K562 (cell line): Measurements from ENCODE around the gene TRIM38. TPM values are rescaled to one million over a fixed set of nuclear protein-coding genes. Genes with fewer than 3 reads are reported as not detected.

Experiments
- BCOR ChIP-seq: fragments of 450-650 bp; IDR thresholded peaks from 2 replicates; pipeline ENCODE4 v1.6.1; 2016
- CHD1 ChIP-seq: fragments of 200-600 bp; sonication (generic); IDR thresholded peaks from one replicate; pipeline ENCODE4 v1.6.1; 2012; ENCODE audit warnings: mild to moderate bottlenecking, moderate library complexity, low read length, inconsistent platforms
- CSDE1 ChIP-seq, 2 experiments: fragments of 450-650 bp; IDR thresholded peaks; 2 replicates each; pipeline ENCODE4 v1.6.1; 2016; ENCODE audit warnings: mild to moderate bottlenecking in 1 of 2
- DMBX1 ChIP-seq: fragments of 250-450 bp; sonication (Bioruptor Pico); IDR thresholded peaks from 2 replicates; pipeline ENCODE4 v1.8.0; 2022; ENCODE audit warnings: inconsistent platforms, mild to moderate bottlenecking, moderate library complexity, borderline replicate concordance
- ERF ChIP-seq: fragments of 450-650 bp; formaldehyde crosslinking; IDR thresholded peaks from 2 replicates; pipeline ENCODE4 v1.4.0; 2020; ENCODE audit warnings: mild to moderate bottlenecking, mixed read lengths
- FUS ChIP-seq: fragments of 200-400 bp; formaldehyde crosslinking; optimal IDR thresholded peaks from 2 replicates; pipeline ENCODE3; 2017; ENCODE audit warnings: low read depth, low read length
- GABPA ChIP-seq: fragments of 200-800 bp; sonication (Bioruptor generic); conservative IDR thresholded peaks from 2 replicates; pipeline ENCODE4 v1.6.1; 2016; ENCODE audit warnings: low read depth, missing genetic modification characterization, missing compliant biosample characterization
- KAT8 ChIP-seq: fragments of 450-650 bp; IDR thresholded peaks from 2 replicates; pipeline ENCODE4 v1.6.1; 2016; ENCODE audit warnings: low read depth, mild to moderate bottlenecking
- KLF6 ChIP-seq: fragments of 250-450 bp; sonication (Bioruptor Pico); IDR thresholded peaks from 2 replicates; pipeline ENCODE4 v1.4.0; 2020; ENCODE audit warnings: mild to moderate bottlenecking, moderate library complexity, borderline replicate concordance
- LARP7 ChIP-seq: fragments of 450-650 bp; IDR thresholded peaks from 2 replicates; pipeline ENCODE4 v1.6.1; 2016
- NR3C1 ChIP-seq: sonication (generic); formaldehyde crosslinking; IDR thresholded peaks from 2 replicates; pipeline ENCODE4 v1.8.1; 2022; ENCODE audit warnings: missing genetic modification reagents
- PHTF2 ChIP-seq: fragments of 250-450 bp; sonication (Bioruptor Pico); IDR thresholded peaks from 2 replicates; pipeline ENCODE4 v1.5.0; 2021; ENCODE audit warnings: mild to moderate bottlenecking
- POLR2A ChIP-seq: fragments of 450-650 bp; conservative IDR thresholded peaks from 2 replicates; pipeline ENCODE4 v1.6.1; 2016
- POLR3A ChIP-seq: IDR thresholded peaks from 2 replicates; pipeline ENCODE4 v1.6.1; 2011; ENCODE audit warnings: borderline replicate concordance, mild to moderate bottlenecking, moderate library complexity; ENCODE audit not compliant: insufficient read length, insufficient read depth; ENCODE audit errors: extremely low read depth
- SETDB1 ChIP-seq: IDR thresholded peaks from one replicate; pipeline ENCODE4 v1.6.1; 2012; ENCODE audit warnings: low read length, control low read depth, inconsistent platforms
- SMAD3 ChIP-seq: fragments of 450-650 bp; formaldehyde crosslinking; conservative IDR thresholded peaks from 2 replicates; pipeline ENCODE4 v1.4.0; 2020; ENCODE audit warnings: mild to moderate bottlenecking
- ZNF146 ChIP-seq: IDR thresholded peaks from one replicate; pipeline ENCODE4 v1.6.1; 2018; ENCODE audit warnings: missing compliant biosample characterization; ENCODE audit not compliant: unreplicated experiment
- ZNF696 ChIP-seq: fragments of 250-450 bp; sonication (Bioruptor Pico); conservative IDR thresholded peaks from 2 replicates; pipeline ENCODE4 v1.4.0; 2020; ENCODE audit warnings: mild to moderate bottlenecking, moderate library complexity
- polyA plus RNA-seq, 8 experiments: library from polyadenylated mRNA; depleted of rRNA in 4 of 8; stranded (reverse) in 5 of 8; unstranded in 3 of 8; fragments of >200 nt; fragmentation: Nextera tagmentation in 2 of 8; fragmentation: Illumina TruSeq in 1 of 8; extraction: Ambion mirVana in 2 of 8; extraction: Trizol in 1 of 8; gene quantifications; 2 replicates each; pipeline versions ENCODE4 v1.2.1 to v1.2.3, GENCODE V29; 2011 to 2014; ENCODE audit warnings: inconsistent platforms in 1 of 8, missing spikeins in 1 of 8
- total RNA-seq, 7 experiments: library from RNA; depleted of rRNA in 6 of 7; stranded (reverse); fragments of >200 nt in 6 of 7; fragmentation: Illumina TruSeq in 2 of 7; extraction: Trizol in 2 of 7; gene quantifications; 2 replicates each; pipeline versions ENCODE4 v1.2.1 to v1.2.3, GENCODE V29; 2011 to 2021; ENCODE audit warnings: low replicate concordance in 1 of 7
- TF ChIP-seq, protein P1 (sequence below): sonication (generic); formaldehyde crosslinking; IDR thresholded peaks from 2 replicates; pipeline ENCODE4 v1.8.1; 2023; ENCODE audit warnings: mild to moderate bottlenecking, missing genetic modification reagents
- TF ChIP-seq, protein P2 (sequence below): IDR thresholded peaks from 3 replicates; pipeline ENCODE4 v1.6.1; 2011; ENCODE audit warnings: borderline replicate concordance, mild to moderate bottlenecking; ENCODE audit not compliant: insufficient read length, insufficient read depth
- TF ChIP-seq, protein P3 (sequence below): sonication (generic); formaldehyde crosslinking; IDR thresholded peaks from 2 replicates; pipeline ENCODE4 v1.5.0; 2020; ENCODE audit warnings: missing genetic modification reagents
- TF ChIP-seq, protein P4 (sequence below): fragments of 250-450 bp; sonication (Bioruptor Pico); IDR thresholded peaks from 2 replicates; pipeline ENCODE4 v1.5.1; 2021; ENCODE audit warnings: mild to moderate bottlenecking
- TF ChIP-seq, protein P5 (sequence below), 2 experiments: fragments of 450-650 bp in 1 of 2; sonication (generic) in 1 of 2; formaldehyde crosslinking in 1 of 2; IDR thresholded peaks in 1 of 2; conservative IDR thresholded peaks in 1 of 2; 2 replicates each; pipeline versions ENCODE4 v1.6.1 to v1.8.1; 2016 to 2023; ENCODE audit warnings: mild to moderate bottlenecking in 2 of 2, moderate library complexity in 2 of 2, inconsistent platforms in 1 of 2, missing genetic modification reagents in 1 of 2

Gene TRIM38
- total and polyA plus RNA-seq, 9 of the 15 experiments (the other 6 are each of a cell fraction or from before 2014, with no cell fraction given), result 1.7 to 6.7 (median 6.3) TPM

DNA sequence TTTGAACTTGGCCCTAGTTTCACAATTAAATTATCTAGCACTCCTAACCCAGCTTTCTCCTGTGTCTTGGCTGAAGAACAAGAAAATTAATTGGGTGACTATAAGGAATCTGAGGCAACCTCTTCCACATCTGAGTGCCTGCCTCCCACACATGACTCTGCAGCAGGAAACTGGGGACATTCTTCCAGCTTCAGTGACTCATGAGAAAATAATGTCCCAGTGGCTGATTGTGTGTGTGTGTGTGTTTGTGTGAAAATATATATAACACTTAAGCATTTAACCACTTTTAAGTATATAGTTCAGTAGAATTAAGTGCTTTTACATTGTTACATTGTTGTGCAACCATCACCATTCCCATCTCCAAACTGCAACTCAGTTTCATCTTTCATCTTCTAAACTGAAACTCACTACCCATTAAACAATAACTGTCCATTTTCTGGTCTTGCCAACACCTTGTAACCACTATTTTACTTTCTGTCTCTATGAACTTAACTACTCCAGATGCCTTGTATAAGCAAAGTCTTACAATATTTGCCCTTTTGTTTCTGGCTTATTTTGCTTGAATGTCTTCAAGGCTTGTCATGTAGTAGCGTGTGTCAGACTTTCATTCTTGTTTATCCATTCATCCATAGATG is 8.7 kb downstream of the TRIM38 start (continued):
- no peak for TF ChIP-seq BCOR
- TF ChIP-seq ERF, result no peak
- no peak for TF ChIP-seq SMAD3 (CRISPR knock-in tag)
- no peak for TF ChIP-seq KAT8
- no peak for TF ChIP-seq PHTF2 (CRISPR knock-in tag)
- TF ChIP-seq CHD1, result no peak
- no peak for TF ChIP-seq KLF6 (CRISPR knock-in tag)
- no peak for TF ChIP-seq NR3C1 (CRISPR knock-in tag)
- TF ChIP-seq, protein P1, sequence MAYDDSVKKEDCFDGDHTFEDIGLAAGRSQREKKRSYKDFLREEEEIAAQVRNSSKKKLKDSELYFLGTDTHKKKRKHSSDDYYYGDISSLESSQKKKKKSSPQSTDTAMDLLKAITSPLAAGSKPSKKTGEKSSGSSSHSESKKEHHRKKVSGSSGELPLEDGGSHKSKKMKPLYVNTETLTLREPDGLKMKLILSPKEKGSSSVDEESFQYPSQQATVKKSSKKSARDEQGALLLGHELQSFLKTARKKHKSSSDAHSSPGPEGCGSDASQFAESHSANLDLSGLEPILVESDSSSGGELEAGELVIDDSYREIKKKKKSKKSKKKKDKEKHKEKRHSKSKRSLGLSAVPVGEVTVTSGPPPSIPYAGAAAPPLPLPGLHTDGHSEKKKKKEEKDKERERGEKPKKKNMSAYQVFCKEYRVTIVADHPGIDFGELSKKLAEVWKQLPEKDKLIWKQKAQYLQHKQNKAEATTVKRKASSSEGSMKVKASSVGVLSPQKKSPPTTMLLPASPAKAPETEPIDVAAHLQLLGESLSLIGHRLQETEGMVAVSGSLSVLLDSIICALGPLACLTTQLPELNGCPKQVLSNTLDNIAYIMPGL, result no peak
- no peak for TF ChIP-seq FUS
- TF ChIP-seq, protein P2, sequence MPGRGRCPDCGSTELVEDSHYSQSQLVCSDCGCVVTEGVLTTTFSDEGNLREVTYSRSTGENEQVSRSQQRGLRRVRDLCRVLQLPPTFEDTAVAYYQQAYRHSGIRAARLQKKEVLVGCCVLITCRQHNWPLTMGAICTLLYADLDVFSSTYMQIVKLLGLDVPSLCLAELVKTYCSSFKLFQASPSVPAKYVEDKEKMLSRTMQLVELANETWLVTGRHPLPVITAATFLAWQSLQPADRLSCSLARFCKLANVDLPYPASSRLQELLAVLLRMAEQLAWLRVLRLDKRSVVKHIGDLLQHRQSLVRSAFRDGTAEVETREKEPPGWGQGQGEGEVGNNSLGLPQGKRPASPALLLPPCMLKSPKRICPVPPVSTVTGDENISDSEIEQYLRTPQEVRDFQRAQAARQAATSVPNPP, result no peak
- TF ChIP-seq GABPA (tag), result peak; percentile 53; the same call in 1 of the 2 replicates
- no peak for TF ChIP-seq DMBX1
- TF ChIP-seq CSDE1 (IDR thresholded peaks at IDR 0.05), result 0 out of 4 replicates have a peak, but pooled peaks of 1 of the 2 experiments have one; percentile 5
- TF ChIP-seq POLR3A, result no peak
- no peak for TF ChIP-seq ZNF146
- TF ChIP-seq POLR2A, result no peak
- TF ChIP-seq, protein P3, sequence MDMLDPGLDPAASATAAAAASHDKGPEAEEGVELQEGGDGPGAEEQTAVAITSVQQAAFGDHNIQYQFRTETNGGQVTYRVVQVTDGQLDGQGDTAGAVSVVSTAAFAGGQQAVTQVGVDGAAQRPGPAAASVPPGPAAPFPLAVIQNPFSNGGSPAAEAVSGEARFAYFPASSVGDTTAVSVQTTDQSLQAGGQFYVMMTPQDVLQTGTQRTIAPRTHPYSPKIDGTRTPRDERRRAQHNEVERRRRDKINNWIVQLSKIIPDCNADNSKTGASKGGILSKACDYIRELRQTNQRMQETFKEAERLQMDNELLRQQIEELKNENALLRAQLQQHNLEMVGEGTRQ (CRISPR knock-in tag), result no peak
- TF ChIP-seq SETDB1, result no peak
- TF ChIP-seq ZNF696 (CRISPR knock-in tag), result no peak
- TF ChIP-seq, protein P4, sequence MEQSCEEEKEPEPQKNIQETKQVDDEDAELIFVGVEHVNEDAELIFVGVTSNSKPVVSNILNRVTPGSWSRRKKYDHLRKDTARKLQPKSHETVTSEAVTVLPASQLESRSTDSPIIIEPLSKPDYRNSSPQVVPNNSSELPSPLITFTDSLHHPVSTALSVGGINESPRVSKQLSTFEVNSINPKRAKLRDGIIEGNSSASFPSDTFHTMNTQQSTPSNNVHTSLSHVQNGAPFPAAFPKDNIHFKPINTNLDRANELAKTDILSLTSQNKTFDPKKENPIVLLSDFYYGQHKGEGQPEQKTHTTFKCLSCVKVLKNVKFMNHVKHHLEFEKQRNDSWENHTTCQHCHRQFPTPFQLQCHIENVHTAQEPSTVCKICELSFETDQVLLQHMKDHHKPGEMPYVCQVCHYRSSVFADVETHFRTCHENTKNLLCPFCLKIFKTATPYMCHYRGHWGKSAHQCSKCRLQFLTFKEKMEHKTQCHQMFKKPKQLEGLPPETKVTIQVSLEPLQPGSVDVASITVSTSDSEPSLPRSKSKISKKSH (CRISPR knock-in tag), result no peak
- TF ChIP-seq LARP7, result no peak
- TF ChIP-seq, protein P5, sequence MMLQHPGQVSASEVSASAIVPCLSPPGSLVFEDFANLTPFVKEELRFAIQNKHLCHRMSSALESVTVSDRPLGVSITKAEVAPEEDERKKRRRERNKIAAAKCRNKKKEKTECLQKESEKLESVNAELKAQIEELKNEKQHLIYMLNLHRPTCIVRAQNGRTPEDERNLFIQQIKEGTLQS (IDR thresholded peaks at IDR 0.05), result peak; percentile 93
- TF ChIP-seq, protein P5 (CRISPR knock-in tag; conservative IDR thresholded peaks at IDR 0.05), result peak; percentile 62; the same call in 1 of the 2 replicates
